Measurements from ENCODE around the gene GNPDA1. TPM values are rescaled to one million over a fixed set of nuclear protein-coding genes. Genes with fewer than 3 reads are reported as not detected.

Gene GNPDA1
- total and polyA plus RNA-seq, 9 of the 15 experiments (the other 6 are each of a cell fraction or from before 2014, with no cell fraction given), result 14.1 to 145 (median 52.2) TPM

GRCh38 chr5:141989720-141990119 is 23.1 kb downstream of the GNPDA1 start (continued):
- no peak for TF ChIP-seq FOXA1 (IDR thresholded peaks at IDR 0.05; ENCODE audit: borderline replicate concordance)

DNA sequence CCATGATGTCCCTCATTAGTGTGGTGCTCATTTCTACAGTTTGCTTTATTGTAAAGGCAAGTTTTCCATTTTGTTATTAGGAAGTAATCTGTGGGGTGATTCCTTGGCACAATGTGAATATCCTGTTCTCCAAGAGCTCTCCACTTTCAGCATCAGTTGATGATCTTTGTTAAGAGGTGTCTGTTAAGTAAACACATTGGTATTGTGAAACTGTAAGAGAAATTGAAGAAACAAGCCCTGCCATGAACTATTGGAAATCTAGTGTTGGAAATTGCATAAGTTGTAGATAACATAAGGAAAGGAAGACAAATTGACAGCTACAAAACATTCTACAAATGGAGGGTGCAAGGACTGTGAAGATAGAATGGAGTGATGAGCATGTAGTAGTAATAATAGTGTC is 26.8 kb downstream of the GNPDA1 start:
- no peak overlapping the region for H3K4me2 ChIP-seq (ENCODE audit: insufficient read depth, low read length)
- H3K27ac ChIP-seq (ENCODE audit: extremely low read depth, low read depth, low read length), result no peak overlapping the region
- H3K9me3 ChIP-seq (replicated peaks; ENCODE audit: control insufficient read depth, insufficient read depth, low read depth, low read length), result no peaks in the 10 kb centered on the region
- DNase-seq (ENCODE audit: extremely low read depth in 1 of 4, low spot score in 3 of 4) (no peak), ATAC-seq (no peak), FAIRE-seq (peak; percentile 51)
- no peak for TF ChIP-seq ZNF507 (tag; conservative IDR thresholded peaks at IDR 0.05)
- no peak for TF ChIP-seq ZNF589 (CRISPR knock-in tag; IDR thresholded peaks at IDR 0.05; ENCODE audit: low read depth)
- no peak for TF ChIP-seq ZNF445 (CRISPR knock-in tag; IDR thresholded peaks at IDR 0.05; ENCODE audit: low read depth)
- BruUV-seq (replicated peaks), result no TSS peak
- no peaks in the 10 kb centered on the region for H3K4me1 ChIP-seq (replicated peaks in 1 of 2; ENCODE audit: control insufficient read depth in 2 of 2, insufficient read depth in 2 of 2, low read length in 2 of 2)
- H3K9me1 ChIP-seq (ENCODE audit: control insufficient read depth, insufficient read depth, low read length), result no peaks in the 10 kb centered on the region
- H2AFZ ChIP-seq (ENCODE audit: low read depth, low read length), result no peak overlapping the region
- POLR2A ChIA-PET, result interaction anchor here (0.6 to 2.9 kb wide), 6 partner anchors 9 to 349 kb away, joined by 3 to 15 read pairs (median 3); partner anchors contain the start of genes RNF14 and SPRY4
- H3K4me3 ChIP-seq, result no peak overlapping the region
- no peaks in the 10 kb centered on the region for H3K27me3 ChIP-seq (ENCODE audit: control insufficient read depth in 2 of 2, insufficient read depth in 2 of 2, low read length in 2 of 2)
- peaks cover 79% of the 10 kb centered on the region for H3K36me3 ChIP-seq (ENCODE audit: control insufficient read depth, insufficient read depth, low read length)
- H3K79me2 ChIP-seq (ENCODE audit: control insufficient read depth, insufficient read depth, low read length), result no peaks in the 10 kb centered on the region
- H3K9ac ChIP-seq (ENCODE audit: insufficient read depth in 1 of 2, low read depth in 2 of 2, low read length in 2 of 2), result no peak overlapping the region
- intact Hi-C loops (cut with micrococcal nuclease), result no loop called here
- in situ Hi-C loops (cut with MboI), result no loop called here
- CTCF ChIA-PET (ENCODE audit: low intra/inter-chr PET ratio), result no interaction called here
- no peaks in the 10 kb centered on the region for H4K20me1 ChIP-seq (replicated peaks; ENCODE audit: control insufficient read depth, insufficient read depth, low read length)

DNA sequence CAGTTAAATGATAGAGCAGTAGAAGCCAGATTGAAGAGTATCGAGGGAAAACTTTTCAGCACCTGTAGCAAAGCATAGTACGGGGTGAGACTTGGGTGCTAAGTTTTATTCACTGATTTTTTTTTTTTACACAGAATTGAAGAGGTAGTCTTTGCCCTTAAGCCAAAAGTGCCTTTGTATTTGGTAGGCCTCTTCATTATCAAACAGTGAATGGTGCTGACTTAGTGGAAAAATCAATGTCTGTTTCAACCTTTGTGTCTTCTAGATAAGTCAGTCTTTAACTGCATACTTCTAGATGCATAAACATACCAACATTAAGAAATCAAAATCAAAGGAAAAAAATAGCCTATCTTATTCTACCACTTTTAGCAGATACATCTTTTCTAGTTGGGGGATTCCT is 30.2 kb downstream of the GNPDA1 start:
- no peak overlapping the region for H3K4me2 ChIP-seq (ENCODE audit: insufficient read depth, low read length)
- H3K9ac ChIP-seq (ENCODE audit: insufficient read depth in 1 of 2, low read depth in 2 of 2, low read length in 2 of 2), result no peak overlapping the region
- no peaks in the 10 kb centered on the region for H3K9me3 ChIP-seq (replicated peaks; ENCODE audit: control insufficient read depth, insufficient read depth, low read depth, low read length)
- ATAC-seq (no peak), FAIRE-seq (no peak), DNase-seq (ENCODE audit: extremely low read depth in 1 of 4, low spot score in 3 of 4) (no peak)
- no peaks in the 10 kb centered on the region for H3K27me3 ChIP-seq (ENCODE audit: control insufficient read depth in 2 of 2, insufficient read depth in 2 of 2, low read length in 2 of 2)
- intact Hi-C loops (cut with micrococcal nuclease), result no loop called here
- BruUV-seq (replicated peaks), result no TSS peak
- POLR2A ChIA-PET, result no interaction called here
- H3K4me1 ChIP-seq (replicated peaks in 1 of 2; ENCODE audit: control insufficient read depth in 2 of 2, insufficient read depth in 2 of 2, low read length in 2 of 2), result no peaks in the 10 kb centered on the region
- H4K20me1 ChIP-seq (replicated peaks; ENCODE audit: control insufficient read depth, insufficient read depth, low read length), result no peaks in the 10 kb centered on the region
- no peaks in the 10 kb centered on the region for H3K79me2 ChIP-seq (ENCODE audit: control insufficient read depth, insufficient read depth, low read length)
- no peak overlapping the region for H3K27ac ChIP-seq (ENCODE audit: extremely low read depth, low read depth, low read length)
- H3K9me1 ChIP-seq (ENCODE audit: control insufficient read depth, insufficient read depth, low read length), result no peaks in the 10 kb centered on the region
- WGBS (ENCODE audit: insufficient coverage, low coverage, missing lambda C conversion rate), result 44% methylated on average over 2 of the region's 2 CpGs
- no peak overlapping the region for H3K4me3 ChIP-seq
- no peak overlapping the region for H2AFZ ChIP-seq (ENCODE audit: low read depth, low read length)
- in situ Hi-C loops (cut with MboI), result no loop called here
- peaks cover 96% of the 10 kb centered on the region for H3K36me3 ChIP-seq (ENCODE audit: control insufficient read depth, insufficient read depth, low read length)
- CTCF ChIA-PET (ENCODE audit: low intra/inter-chr PET ratio), result no interaction called here
- TF ChIP-seq, protein P1, sequence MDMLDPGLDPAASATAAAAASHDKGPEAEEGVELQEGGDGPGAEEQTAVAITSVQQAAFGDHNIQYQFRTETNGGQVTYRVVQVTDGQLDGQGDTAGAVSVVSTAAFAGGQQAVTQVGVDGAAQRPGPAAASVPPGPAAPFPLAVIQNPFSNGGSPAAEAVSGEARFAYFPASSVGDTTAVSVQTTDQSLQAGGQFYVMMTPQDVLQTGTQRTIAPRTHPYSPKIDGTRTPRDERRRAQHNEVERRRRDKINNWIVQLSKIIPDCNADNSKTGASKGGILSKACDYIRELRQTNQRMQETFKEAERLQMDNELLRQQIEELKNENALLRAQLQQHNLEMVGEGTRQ (CRISPR knock-in tag; IDR thresholded peaks at IDR 0.05), result no peak
- TF ChIP-seq DIDO1 (tag; IDR thresholded peaks at IDR 0.05; ENCODE audit: low read depth), result no peak
- TF ChIP-seq ZKSCAN1 (IDR thresholded peaks at IDR 0.05; ENCODE audit: low read depth, low read length), result no peak
- no peak for TF ChIP-seq ZNF766 (CRISPR knock-in tag; conservative IDR thresholded peaks at IDR 0.05)
- no peak for TF ChIP-seq ELF2 (CRISPR knock-in tag; IDR thresholded peaks at IDR 0.05)
- TF ChIP-seq ZNF740 (CRISPR knock-in tag; IDR thresholded peaks at IDR 0.05), result no peak
- TF ChIP-seq ZNF740 (tag; IDR thresholded peaks at IDR 0.05), result no peak
